ENCODE results near the gene MRPL3.

MRPL3 gene

GRCh38 chr3:131453533-131453932, 49.2 kb downstream of the MRPL3 start:
- no peak for DNase-seq (ENCODE audit: extremely low read depth, low read depth)

GRCh38 chr3:131447349-131447748, 55.4 kb downstream of the MRPL3 start:
- DNase-seq (ENCODE audit: extremely low read depth, low read depth) = no peak
- TF ChIP-seq CTCF (IDR thresholded peaks at IDR 0.05; ENCODE audit: low read depth, low read length) = no peak

More at GRCh38 chr3:131453533-131453932, 49.2 kb downstream of the MRPL3 start:
- no peak for TF ChIP-seq CTCF (IDR thresholded peaks at IDR 0.05; ENCODE audit: low read depth, low read length)

GRCh38 chr3:131444180-131444579, 58.6 kb downstream of the MRPL3 start:
- DNase-seq (ENCODE audit: extremely low read depth, low read depth) = no peak

GRCh38 chr3:131439084-131439483, 63.7 kb downstream of the MRPL3 start:
- TF ChIP-seq CTCF (IDR thresholded peaks at IDR 0.05; ENCODE audit: low read depth, low read length) = no peak
- no peak for DNase-seq (ENCODE audit: extremely low read depth, low read depth)

More at GRCh38 chr3:131444180-131444579, 58.6 kb downstream of the MRPL3 start:
- no peak for TF ChIP-seq CTCF (IDR thresholded peaks at IDR 0.05; ENCODE audit: low read depth, low read length)

GRCh38 chr3:131435000-131435399, 67.8 kb downstream of the MRPL3 start:
- no peak for DNase-seq (ENCODE audit: extremely low read depth, low read depth)
- TF ChIP-seq CTCF (IDR thresholded peaks at IDR 0.05; ENCODE audit: low read depth, low read length) = no peak

- TF ChIP-seq CTCF (IDR thresholded peaks at IDR 0.05; ENCODE audit: low read depth, low read length) = no peak
Observed at GRCh38 chr3:131432441-131432840, 70.3 kb downstream of the MRPL3 start.

GRCh38 chr3:131431754-131432153, 71.0 kb downstream of the MRPL3 start:
- no peak for TF ChIP-seq CTCF (IDR thresholded peaks at IDR 0.05; ENCODE audit: low read depth, low read length)
- no peak for DNase-seq (ENCODE audit: extremely low read depth, low read depth)

More at GRCh38 chr3:131432441-131432840, 70.3 kb downstream of the MRPL3 start:
- DNase-seq (ENCODE audit: extremely low read depth, low read depth) = no peak
